Measurements from ENCODE around the gene CABLES2. TPM values are rescaled to one million over a fixed set of nuclear protein-coding genes. Genes with fewer than 3 reads are reported as not detected.

The CABLES2 gene
- total and polyA plus RNA-seq, 4 donors: 0.92 to 3.2 (median 2.0) TPM

DNA sequence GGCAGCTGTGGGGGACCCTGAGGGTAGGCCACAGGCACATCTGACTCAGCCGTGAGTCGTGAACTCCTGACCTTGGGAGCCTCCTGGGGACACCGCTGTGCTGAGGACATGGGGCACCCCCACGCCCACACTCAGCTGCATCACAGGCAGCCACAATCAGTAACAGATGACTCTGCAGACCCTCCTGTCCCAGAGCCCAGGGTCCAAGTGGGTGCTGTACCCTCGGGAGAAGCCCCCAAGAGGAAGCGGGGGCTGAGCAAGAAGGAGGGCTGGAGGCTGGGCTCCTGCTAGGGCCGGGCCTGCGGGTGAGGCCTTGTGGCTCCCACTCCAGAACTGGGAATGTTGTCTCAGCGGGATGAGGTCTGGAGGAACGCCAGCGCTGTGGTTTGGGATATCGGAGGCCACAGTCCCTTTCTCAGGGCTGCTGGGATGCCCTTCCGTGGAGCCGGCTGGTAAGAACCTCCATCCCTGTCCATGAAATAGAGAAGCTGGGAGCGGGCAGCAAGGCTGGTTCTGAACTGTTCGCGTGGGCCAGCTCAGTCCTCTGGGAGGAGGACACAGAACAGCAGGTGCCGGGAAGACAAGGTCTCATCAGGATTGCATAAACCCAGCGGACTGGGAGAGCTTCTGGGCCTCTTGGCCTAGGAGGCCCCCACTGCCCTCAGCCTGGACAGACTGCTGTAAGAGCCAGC, 36.8 kb downstream of the CABLES2 start:
- TF ChIP-seq SP1 (IDR thresholded peaks at IDR 0.05): no peak
- TF ChIP-seq, protein P1, sequence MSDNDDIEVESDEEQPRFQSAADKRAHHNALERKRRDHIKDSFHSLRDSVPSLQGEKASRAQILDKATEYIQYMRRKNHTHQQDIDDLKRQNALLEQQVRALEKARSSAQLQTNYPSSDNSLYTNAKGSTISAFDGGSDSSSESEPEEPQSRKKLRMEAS (IDR thresholded peaks at IDR 0.05): no peak
- TF ChIP-seq, protein P2, sequence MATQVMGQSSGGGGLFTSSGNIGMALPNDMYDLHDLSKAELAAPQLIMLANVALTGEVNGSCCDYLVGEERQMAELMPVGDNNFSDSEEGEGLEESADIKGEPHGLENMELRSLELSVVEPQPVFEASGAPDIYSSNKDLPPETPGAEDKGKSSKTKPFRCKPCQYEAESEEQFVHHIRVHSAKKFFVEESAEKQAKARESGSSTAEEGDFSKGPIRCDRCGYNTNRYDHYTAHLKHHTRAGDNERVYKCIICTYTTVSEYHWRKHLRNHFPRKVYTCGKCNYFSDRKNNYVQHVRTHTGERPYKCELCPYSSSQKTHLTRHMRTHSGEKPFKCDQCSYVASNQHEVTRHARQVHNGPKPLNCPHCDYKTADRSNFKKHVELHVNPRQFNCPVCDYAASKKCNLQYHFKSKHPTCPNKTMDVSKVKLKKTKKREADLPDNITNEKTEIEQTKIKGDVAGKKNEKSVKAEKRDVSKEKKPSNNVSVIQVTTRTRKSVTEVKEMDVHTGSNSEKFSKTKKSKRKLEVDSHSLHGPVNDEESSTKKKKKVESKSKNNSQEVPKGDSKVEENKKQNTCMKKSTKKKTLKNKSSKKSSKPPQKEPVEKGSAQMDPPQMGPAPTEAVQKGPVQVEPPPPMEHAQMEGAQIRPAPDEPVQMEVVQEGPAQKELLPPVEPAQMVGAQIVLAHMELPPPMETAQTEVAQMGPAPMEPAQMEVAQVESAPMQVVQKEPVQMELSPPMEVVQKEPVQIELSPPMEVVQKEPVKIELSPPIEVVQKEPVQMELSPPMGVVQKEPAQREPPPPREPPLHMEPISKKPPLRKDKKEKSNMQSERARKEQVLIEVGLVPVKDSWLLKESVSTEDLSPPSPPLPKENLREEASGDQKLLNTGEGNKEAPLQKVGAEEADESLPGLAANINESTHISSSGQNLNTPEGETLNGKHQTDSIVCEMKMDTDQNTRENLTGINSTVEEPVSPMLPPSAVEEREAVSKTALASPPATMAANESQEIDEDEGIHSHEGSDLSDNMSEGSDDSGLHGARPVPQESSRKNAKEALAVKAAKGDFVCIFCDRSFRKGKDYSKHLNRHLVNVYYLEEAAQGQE (IDR thresholded peaks at IDR 0.05): no peak
- no peak for TF ChIP-seq HNF4G (IDR thresholded peaks at IDR 0.05)
- no peak for TF ChIP-seq RXRA (IDR thresholded peaks at IDR 0.05)
- TF ChIP-seq ZBTB33 (IDR thresholded peaks at IDR 0.05): no peak
- TF ChIP-seq NR2F2 (IDR thresholded peaks at IDR 0.05): no peak
- TF ChIP-seq EGR1 (IDR thresholded peaks at IDR 0.05; ENCODE audit: low read depth in 2 of 2): no peak
- TF ChIP-seq TAF1 (conservative IDR thresholded peaks at IDR 0.05): no peak
- TF ChIP-seq ATF3 (IDR thresholded peaks at IDR 0.05): no peak
- TF ChIP-seq YY1 (IDR thresholded peaks at IDR 0.05): no peak
- no peak for TF ChIP-seq GABPA (IDR thresholded peaks at IDR 0.05 in 1 of 2, conservative IDR thresholded peaks at IDR 0.05 in 1 of 2)
- no peak for TF ChIP-seq JUND (IDR thresholded peaks at IDR 0.05)
- no peaks in the 10 kb centered on the region for H3K9me3 ChIP-seq (ENCODE audit: control insufficient read depth in 4 of 4, low read length in 3 of 4)
- H3K9ac ChIP-seq (ENCODE audit: low read depth in 1 of 2, low read length in 2 of 2): no peak overlapping the region
- H3K27me3 ChIP-seq (ENCODE audit: control insufficient read depth in 4 of 4, insufficient read depth in 4 of 4, low read length in 3 of 4): no peaks in the 10 kb centered on the region
- peak overlapping the region; percentile 57 to 67 for H3K27ac ChIP-seq (ENCODE audit: low read depth in 1 of 2, low read length in 2 of 2)
- no peak for DNase-seq (ENCODE audit: low spot score)
- 58% methylated on average over 19 of the region's 19 CpGs for WGBS
- H3K4me1 ChIP-seq (ENCODE audit: control insufficient read depth in 4 of 4, insufficient read depth in 4 of 4, low read length in 3 of 4): peaks cover 38 to 66% (median 44%) of the 10 kb centered on the region in 4 donors
- H3K4me3 ChIP-seq (ENCODE audit: low read depth in 1 of 3, low read length in 3 of 3): no peak overlapping the region
- H3K36me3 ChIP-seq (ENCODE audit: control insufficient read depth in 4 of 4, insufficient read depth in 3 of 4, low read depth in 1 of 4, low read length in 3 of 4): no peaks in the 10 kb centered on the region

- no peaks in the 10 kb centered on the region for H3K27me3 ChIP-seq (ENCODE audit: control insufficient read depth in 4 of 4, insufficient read depth in 4 of 4, low read length in 3 of 4)
- H3K9me3 ChIP-seq (ENCODE audit: control insufficient read depth in 4 of 4, low read length in 3 of 4): no peaks in the 10 kb centered on the region
- H3K4me1 ChIP-seq (ENCODE audit: control insufficient read depth in 4 of 4, insufficient read depth in 4 of 4, low read length in 3 of 4): peaks cover 39 to 66% (median 48%) of the 10 kb centered on the region in 4 donors
- no peak for DNase-seq (ENCODE audit: low spot score)
- H3K27ac ChIP-seq (ENCODE audit: low read depth in 1 of 2, low read length in 2 of 2): peak overlapping the region; percentile 32 to 67
- H3K4me3 ChIP-seq (ENCODE audit: low read depth in 1 of 3, low read length in 3 of 3): no peak overlapping the region
- no peaks in the 10 kb centered on the region for H3K36me3 ChIP-seq (ENCODE audit: control insufficient read depth in 4 of 4, insufficient read depth in 3 of 4, low read depth in 1 of 4, low read length in 3 of 4)
- H3K9ac ChIP-seq (ENCODE audit: low read depth in 1 of 2, low read length in 2 of 2): no peak overlapping the region
- TF ChIP-seq JUND (IDR thresholded peaks at IDR 0.05) (no peak), RXRA (IDR thresholded peaks at IDR 0.05) (no peak), EGR1 (IDR thresholded peaks at IDR 0.05; ENCODE audit: low read depth in 2 of 2) (no peak), ATF3 (IDR thresholded peaks at IDR 0.05) (no peak), HNF4A (conservative IDR thresholded peaks at IDR 0.05) (no peak), ZBTB33 (IDR thresholded peaks at IDR 0.05) (no peak), HNF4G (IDR thresholded peaks at IDR 0.05) (no peak), SP1 (IDR thresholded peaks at IDR 0.05) (no peak)
- 72% methylated on average over 4 of the region's 4 CpGs for WGBS
Measured at GRCh38 chr20:62369815-62370114, 37.3 kb downstream of the CABLES2 start.

All from liver (tissue), 9 donors.